ENCODE data around the gene DPYSL3.

The DPYSL3 gene

GRCh38 chr5:147396070-147396823, 113.6 kb downstream of the DPYSL3 start:
- Histone ChIP-seq H3F3A (ENCODE audit: insufficient read depth, low read length) (no peaks in the 10 kb centered on the region), H3K9me2 (replicated peaks; ENCODE audit: insufficient read depth, low read length) (no peaks in the 10 kb centered on the region), H3K79me2 (ENCODE audit: low read length) (no peaks in the 10 kb centered on the region), H3K27me3 (replicated peaks; ENCODE audit: insufficient read depth, low read length) (no peaks in the 10 kb centered on the region), H3K9me3 (replicated peaks; ENCODE audit: insufficient read depth, low read length) (no peaks in the 10 kb centered on the region), H3K4me1 (ENCODE audit: low read length) (no peaks in the 10 kb centered on the region), H3K4me3 (ENCODE audit: low read length) (no peak overlapping the region), H3K4me2 (ENCODE audit: low read depth, low read length) (no peak overlapping the region), H3K27ac (ENCODE audit: low read length) (no peak overlapping the region), H4K20me1 (ENCODE audit: insufficient read depth, low read length) (no peaks in the 10 kb centered on the region), H3K9ac (ENCODE audit: low read length) (no peak overlapping the region), H3K36me3 (replicated peaks; ENCODE audit: insufficient read depth, low read length) (no peaks in the 10 kb centered on the region), H2AFZ (ENCODE audit: low read length) (no peak overlapping the region)
- TF ChIP-seq EZH2phosphoT487 (IDR thresholded peaks at IDR 0.05; ENCODE audit: low read length): no peak
- no peak for TF ChIP-seq EZH2 (optimal IDR thresholded peaks at IDR 0.05; ENCODE audit: low read depth, low read length)
- TF ChIP-seq, protein P1, sequence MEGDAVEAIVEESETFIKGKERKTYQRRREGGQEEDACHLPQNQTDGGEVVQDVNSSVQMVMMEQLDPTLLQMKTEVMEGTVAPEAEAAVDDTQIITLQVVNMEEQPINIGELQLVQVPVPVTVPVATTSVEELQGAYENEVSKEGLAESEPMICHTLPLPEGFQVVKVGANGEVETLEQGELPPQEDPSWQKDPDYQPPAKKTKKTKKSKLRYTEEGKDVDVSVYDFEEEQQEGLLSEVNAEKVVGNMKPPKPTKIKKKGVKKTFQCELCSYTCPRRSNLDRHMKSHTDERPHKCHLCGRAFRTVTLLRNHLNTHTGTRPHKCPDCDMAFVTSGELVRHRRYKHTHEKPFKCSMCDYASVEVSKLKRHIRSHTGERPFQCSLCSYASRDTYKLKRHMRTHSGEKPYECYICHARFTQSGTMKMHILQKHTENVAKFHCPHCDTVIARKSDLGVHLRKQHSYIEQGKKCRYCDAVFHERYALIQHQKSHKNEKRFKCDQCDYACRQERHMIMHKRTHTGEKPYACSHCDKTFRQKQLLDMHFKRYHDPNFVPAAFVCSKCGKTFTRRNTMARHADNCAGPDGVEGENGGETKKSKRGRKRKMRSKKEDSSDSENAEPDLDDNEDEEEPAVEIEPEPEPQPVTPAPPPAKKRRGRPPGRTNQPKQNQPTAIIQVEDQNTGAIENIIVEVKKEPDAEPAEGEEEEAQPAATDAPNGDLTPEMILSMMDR (IDR thresholded peaks at IDR 0.05; ENCODE audit: low read length): no peak
- no peak for DNase-seq

GRCh38 chr5:147393874-147394672, 115.8 kb downstream of the DPYSL3 start:
- Histone ChIP-seq H3K36me3 (replicated peaks; ENCODE audit: insufficient read depth, low read length) (no peaks in the 10 kb centered on the region), H3K27me3 (replicated peaks; ENCODE audit: insufficient read depth, low read length) (no peaks in the 10 kb centered on the region), H3K9me3 (replicated peaks; ENCODE audit: insufficient read depth, low read length) (no peaks in the 10 kb centered on the region), H3K4me3 (ENCODE audit: low read length) (no peak overlapping the region), H3K9me2 (replicated peaks; ENCODE audit: insufficient read depth, low read length) (no peaks in the 10 kb centered on the region), H3K27ac (ENCODE audit: low read length) (no peak overlapping the region), H3K79me2 (ENCODE audit: low read length) (no peaks in the 10 kb centered on the region), H3K4me1 (ENCODE audit: low read length) (peaks cover 3% of the 10 kb centered on the region), H2AFZ (ENCODE audit: low read length) (no peak overlapping the region), H3K4me2 (ENCODE audit: low read depth, low read length) (no peak overlapping the region), H4K20me1 (ENCODE audit: insufficient read depth, low read length) (no peaks in the 10 kb centered on the region), H3K9ac (ENCODE audit: low read length) (no peak overlapping the region), H3F3A (ENCODE audit: insufficient read depth, low read length) (no peaks in the 10 kb centered on the region)
- TF ChIP-seq EZH2 (optimal IDR thresholded peaks at IDR 0.05; ENCODE audit: low read depth, low read length): no peak
- TF ChIP-seq, protein P1 (IDR thresholded peaks at IDR 0.05; ENCODE audit: low read length): no peak
- TF ChIP-seq EZH2phosphoT487 (IDR thresholded peaks at IDR 0.05; ENCODE audit: low read length): no peak
- DNase-seq: no peak

GRCh38 chr5:147391781-147392180, 118.1 kb downstream of the DPYSL3 start:
- peaks cover 13% of the 10 kb centered on the region for H3K4me1 ChIP-seq (ENCODE audit: low read length)
- H4K20me1 ChIP-seq (ENCODE audit: insufficient read depth, low read length): no peaks in the 10 kb centered on the region
- peak; percentile 20 for DNase-seq

More at GRCh38 chr5:147391781-147392180, 118.1 kb downstream of the DPYSL3 start:
- H3K4me2 ChIP-seq (ENCODE audit: low read depth, low read length): no peak overlapping the region
- H3K36me3 ChIP-seq (replicated peaks; ENCODE audit: insufficient read depth, low read length): no peaks in the 10 kb centered on the region
- H3K9ac ChIP-seq (ENCODE audit: low read length): no peak overlapping the region
- TF ChIP-seq, protein P1 (IDR thresholded peaks at IDR 0.05; ENCODE audit: low read length): peak; percentile 48
- no peak for TF ChIP-seq EZH2 (optimal IDR thresholded peaks at IDR 0.05; ENCODE audit: low read depth, low read length)
- no peak overlapping the region for H2AFZ ChIP-seq (ENCODE audit: low read length)
- H3K79me2 ChIP-seq (ENCODE audit: low read length): no peaks in the 10 kb centered on the region
- no peak overlapping the region for H3K4me3 ChIP-seq (ENCODE audit: low read length)
- H3K27me3 ChIP-seq (replicated peaks; ENCODE audit: insufficient read depth, low read length): no peaks in the 10 kb centered on the region
- H3K27ac ChIP-seq (ENCODE audit: low read length): no peak overlapping the region
- H3K9me2 ChIP-seq (replicated peaks; ENCODE audit: insufficient read depth, low read length): no peaks in the 10 kb centered on the region
- 0 out of 2 replicates have a peak, but pooled peaks cover 3% of the 10 kb centered on the region for H3F3A ChIP-seq (ENCODE audit: insufficient read depth, low read length)
- H3K9me3 ChIP-seq (replicated peaks; ENCODE audit: insufficient read depth, low read length): no peaks in the 10 kb centered on the region
